Ovary (tissue), 3 donors: ENCODE measurements around the gene RNF181.

Experiments used
- EP300 ChIP-seq: sonication (generic); formaldehyde crosslinking; IDR thresholded peaks from one replicate; pipeline ENCODE4 v1.6.1; 2017; ENCODE audit warnings: antibody characterized with exemption
- POLR2A ChIP-seq: fragments of 450-650 bp; IDR thresholded peaks from one replicate; pipeline ENCODE4 v1.6.1; 2017; ENCODE audit warnings: antibody characterized with exemption, mild to moderate bottlenecking, moderate library complexity
- TF ChIP-seq, protein P1 (sequence below), 3 donors: fragments of 450-650 bp in 2 of 3; fragments of 200-600 bp in 1 of 3; IDR thresholded peaks; one replicate each; pipeline versions ENCODE4 v1.5.1 to v1.8.0; 2016 to 2022; ENCODE audit warnings: antibody characterized with exemption in 3 of 3, mild to moderate bottlenecking in 1 of 3
- donor health status: DM: no; HTN: no; CAD: no.

DNA sequence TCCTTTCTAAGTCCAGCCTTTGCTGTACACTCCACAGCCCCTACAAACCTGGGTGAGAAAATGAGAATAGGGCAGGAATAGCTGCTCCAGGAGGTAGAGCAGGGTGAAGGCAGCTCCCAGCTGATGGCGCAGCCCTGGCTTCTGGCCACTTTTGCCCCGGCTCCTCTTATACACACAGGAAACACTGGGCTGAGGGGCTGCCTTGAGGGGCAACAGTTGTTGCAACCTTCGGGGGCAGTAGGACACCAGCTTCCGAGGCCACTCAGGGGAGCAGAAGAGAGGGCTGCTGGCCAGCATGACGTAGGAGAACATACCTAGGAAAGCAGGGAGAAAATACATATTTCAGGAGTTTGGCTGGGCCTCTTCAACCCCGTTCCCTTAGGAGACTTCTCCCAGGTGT lies 42.4 kb upstream of the RNF181 start:
- TF ChIP-seq, protein P1, sequence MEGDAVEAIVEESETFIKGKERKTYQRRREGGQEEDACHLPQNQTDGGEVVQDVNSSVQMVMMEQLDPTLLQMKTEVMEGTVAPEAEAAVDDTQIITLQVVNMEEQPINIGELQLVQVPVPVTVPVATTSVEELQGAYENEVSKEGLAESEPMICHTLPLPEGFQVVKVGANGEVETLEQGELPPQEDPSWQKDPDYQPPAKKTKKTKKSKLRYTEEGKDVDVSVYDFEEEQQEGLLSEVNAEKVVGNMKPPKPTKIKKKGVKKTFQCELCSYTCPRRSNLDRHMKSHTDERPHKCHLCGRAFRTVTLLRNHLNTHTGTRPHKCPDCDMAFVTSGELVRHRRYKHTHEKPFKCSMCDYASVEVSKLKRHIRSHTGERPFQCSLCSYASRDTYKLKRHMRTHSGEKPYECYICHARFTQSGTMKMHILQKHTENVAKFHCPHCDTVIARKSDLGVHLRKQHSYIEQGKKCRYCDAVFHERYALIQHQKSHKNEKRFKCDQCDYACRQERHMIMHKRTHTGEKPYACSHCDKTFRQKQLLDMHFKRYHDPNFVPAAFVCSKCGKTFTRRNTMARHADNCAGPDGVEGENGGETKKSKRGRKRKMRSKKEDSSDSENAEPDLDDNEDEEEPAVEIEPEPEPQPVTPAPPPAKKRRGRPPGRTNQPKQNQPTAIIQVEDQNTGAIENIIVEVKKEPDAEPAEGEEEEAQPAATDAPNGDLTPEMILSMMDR (IDR thresholded peaks at IDR 0.05) = no peak
- TF ChIP-seq POLR2A (no peak), EP300 (no peak)
